BJ (cell line): ENCODE data around the gene PLA2G5. TPM values are rescaled to one million over a fixed set of nuclear protein-coding genes. Genes with fewer than 3 reads are reported as not detected.

Source experiments
- CTCF ChIA-PET: fragments of 350-600 bp; formaldehyde crosslinking; extraction: SDS; loops from one replicate; lab custom pipeline; 2021; ENCODE audit warnings: antibody characterized with exemption, inconsistent platforms; lab: Yijun Ruan, JAX
- POLR2A ChIA-PET: fragments of 300-600 bp; sonication (Branson Sonifier 250); formaldehyde crosslinking; extraction: SDS; loops from one replicate; lab custom pipeline; 2021; ENCODE audit warnings: antibody characterized with exemption; lab: Charles Lee
- DNase-seq: peaks from one replicate; pipeline ENCODE4 v3.0.0-alpha.2; 2011; ENCODE audit warnings: low read depth
- H3K27me3 ChIP-seq: 2 replicates; pipeline ENCODE4 v1.6.0; 2011; ENCODE audit warnings: low read length; ENCODE audit not compliant: control insufficient read depth, insufficient read depth
- H3K36me3 ChIP-seq: 2 replicates; pipeline ENCODE4 v1.5.1; 2011; ENCODE audit warnings: low read length; ENCODE audit not compliant: control insufficient read depth, insufficient read depth
- H3K4me3 ChIP-seq: 2 replicates; pipeline ENCODE4 v1.5.1; 2011; ENCODE audit warnings: low read depth, mild to moderate bottlenecking, control low read depth, low read length
- CTCF ChIP-seq: IDR thresholded peaks from 2 replicates; pipeline ENCODE4 v1.5.1; 2011; ENCODE audit warnings: low read depth, mild to moderate bottlenecking, control low read depth, inconsistent platforms, low read length, moderate library complexity; ENCODE audit not compliant: insufficient read depth
- polyA plus RNA-seq: library from polyadenylated mRNA; depleted of rRNA; stranded (reverse); fragments of >200 nt; gene quantifications from 2 replicates; pipeline ENCODE4 v1.2.3, GENCODE V29; 2011; rRNA removed

The PLA2G5 gene
- polyA plus RNA-seq, 1 experiment = not detected

- TF ChIP-seq CTCF = no peak
- CTCF ChIA-PET = no interaction called here
- no peaks in the 10 kb centered on the region for H3K36me3 ChIP-seq
Measured at GRCh38 chr1:20141001-20141400, 71.0 kb downstream of the PLA2G5 start.

GRCh38 chr1:20141466-20141865 is 71.5 kb downstream of the PLA2G5 start:
- ChIA-PET POLR2A (no interaction called here), CTCF (interaction anchor here (1.4 kb wide), 1 partner anchor 11 kb away, joined by 7 read pairs; no protein-coding TSS in a partner anchor)
- no peak for DNase-seq
- TF ChIP-seq CTCF = no peak
- Histone ChIP-seq H3K36me3 (no peaks in the 10 kb centered on the region), H3K4me3 (no peak overlapping the region), H3K27me3 (peaks cover 2% of the 10 kb centered on the region; the same call in 1 of the 2 replicates)

More at GRCh38 chr1:20141001-20141400, 71.0 kb downstream of the PLA2G5 start:
- no peak for DNase-seq
- no peak overlapping the region for H3K4me3 ChIP-seq
- H3K27me3 ChIP-seq = peaks cover 2% of the 10 kb centered on the region; the same call in 1 of the 2 replicates
- POLR2A ChIA-PET = no interaction called here

Other genes starting within 250 kb of the PLA2G5 start
- gene OTUD3, start 187.8 kb upstream of the PLA2G5 start, polyA plus RNA-seq = 2.5 and 4.1 TPM in 2 replicates
- not detected in 2 replicates for gene PLA2G2E, start 146.6 kb upstream of the PLA2G5 start, polyA plus RNA-seq
- not detected in 2 replicates for gene PLA2G2A, start 90.6 kb upstream of the PLA2G5 start, polyA plus RNA-seq
- gene PLA2G2D, start 49.3 kb downstream of the PLA2G5 start, polyA plus RNA-seq = not detected in 2 replicates
- gene PLA2G2F, start 69.1 kb downstream of the PLA2G5 start, polyA plus RNA-seq = not detected in 2 replicates
- not detected in 2 replicates for gene UBXN10, start 115.9 kb downstream of the PLA2G5 start, polyA plus RNA-seq
- gene PLA2G2C, start 116.3 kb downstream of the PLA2G5 start, polyA plus RNA-seq = not detected in 2 replicates
- not detected in 2 replicates for gene VWA5B1, start 220.7 kb downstream of the PLA2G5 start, polyA plus RNA-seq